Retina (tissue), 1 donor: ENCODE results near the gene KCNK3.
"Not testable (repeated sequence)": the region's sequence is repeated elsewhere in the genome, so short reads cannot be mapped to it uniquely, and the experiment has no call there.

Experiments
- DNase-seq: peaks from one replicate; pipeline ENCODE4 v3.0.0-alpha.2; 2016

The KCNK3 gene

DNA sequence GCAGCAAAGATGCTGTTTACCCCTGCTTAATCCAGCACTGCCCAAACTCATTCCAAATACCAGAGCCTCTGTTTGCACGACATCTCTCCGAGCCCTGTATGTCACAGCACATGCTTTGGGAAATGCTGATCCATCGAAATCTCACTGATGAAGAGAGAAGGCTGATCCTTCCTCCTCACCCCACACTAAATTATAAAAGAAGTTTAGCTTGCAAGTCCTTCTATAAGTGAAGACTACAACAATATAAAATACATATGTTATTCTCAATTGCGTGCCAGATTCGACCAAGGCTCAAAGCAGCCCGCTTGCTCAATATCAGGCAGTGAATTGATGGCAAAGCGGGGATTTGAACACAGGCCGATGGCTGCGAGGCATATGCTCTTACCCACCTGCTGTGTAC, 40.9 kb downstream of the KCNK3 start:
- DNase-seq: no peak

DNA sequence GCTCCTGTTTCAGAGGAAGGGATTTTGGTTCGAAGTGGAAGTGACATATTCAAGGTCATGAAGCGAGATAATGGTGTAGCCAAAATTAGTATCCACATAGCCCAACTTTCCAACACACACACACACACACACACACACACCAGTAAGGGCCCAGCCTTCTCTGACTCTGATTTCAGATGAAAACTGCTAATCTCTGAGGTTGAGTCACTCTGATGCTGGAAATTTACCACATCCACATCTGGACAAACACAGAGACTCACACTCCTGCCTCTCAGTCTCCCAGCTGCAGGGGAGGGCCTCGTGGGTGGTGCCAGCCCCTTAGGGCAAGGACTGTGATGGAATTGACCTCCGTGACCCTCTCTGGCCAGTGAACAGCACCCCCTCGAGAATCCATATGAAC, 42.6 kb downstream of the KCNK3 start:
- no peak for DNase-seq

DNA sequence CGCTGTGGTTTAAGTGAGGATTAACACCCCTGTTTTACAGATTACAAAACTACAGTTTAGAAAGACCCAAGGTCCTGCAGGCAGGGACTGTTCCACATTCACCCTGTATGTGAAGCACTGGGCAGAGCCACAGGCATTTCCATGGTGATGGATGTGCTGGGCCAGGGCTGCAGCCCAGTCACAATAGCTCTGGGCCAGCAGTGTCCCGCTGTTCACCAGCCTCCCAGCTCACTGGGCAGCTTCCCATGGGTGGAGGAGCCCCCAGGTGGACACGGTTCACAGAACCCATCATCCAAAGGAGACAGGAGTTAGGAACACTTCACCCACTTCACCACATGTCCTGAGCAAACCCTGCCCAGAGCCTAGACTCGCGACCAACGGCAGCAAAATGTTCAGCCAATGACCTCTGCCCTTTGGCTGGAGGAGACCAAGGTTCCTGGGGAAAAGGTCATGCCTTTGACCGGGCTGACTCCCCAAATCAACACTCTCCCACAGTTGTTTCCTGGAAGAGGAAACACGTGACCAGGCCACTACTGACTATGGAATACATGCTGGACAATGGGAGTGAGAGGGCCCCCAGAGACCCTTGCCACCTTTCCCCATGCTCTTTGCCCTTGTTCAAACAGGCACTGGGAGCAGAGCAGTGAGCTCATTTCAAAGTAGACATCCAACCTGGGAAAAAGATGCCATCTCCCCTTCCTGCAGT, 43.5 kb downstream of the KCNK3 start:
- DNase-seq: no peak

DNA sequence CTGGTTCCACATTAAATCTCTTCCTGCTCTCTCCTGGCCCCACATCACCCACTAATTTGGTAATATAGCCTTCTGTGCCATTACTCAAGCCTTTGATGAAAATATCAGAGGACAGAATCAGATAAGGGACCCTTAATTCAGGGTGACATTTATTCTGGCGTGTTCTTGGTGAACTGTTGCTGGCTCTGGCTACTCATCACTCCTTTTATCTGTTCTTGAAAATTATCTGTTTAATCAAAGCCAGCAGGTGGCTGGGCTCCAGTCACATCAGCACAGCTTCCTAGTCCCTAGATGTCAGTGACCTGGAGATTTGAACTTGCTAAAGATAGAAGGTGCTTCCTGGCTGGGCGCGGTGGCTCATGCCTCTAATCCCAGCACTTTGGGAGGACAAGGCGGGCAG, 44.7 kb downstream of the KCNK3 start:
- DNase-seq: no peak

DNA sequence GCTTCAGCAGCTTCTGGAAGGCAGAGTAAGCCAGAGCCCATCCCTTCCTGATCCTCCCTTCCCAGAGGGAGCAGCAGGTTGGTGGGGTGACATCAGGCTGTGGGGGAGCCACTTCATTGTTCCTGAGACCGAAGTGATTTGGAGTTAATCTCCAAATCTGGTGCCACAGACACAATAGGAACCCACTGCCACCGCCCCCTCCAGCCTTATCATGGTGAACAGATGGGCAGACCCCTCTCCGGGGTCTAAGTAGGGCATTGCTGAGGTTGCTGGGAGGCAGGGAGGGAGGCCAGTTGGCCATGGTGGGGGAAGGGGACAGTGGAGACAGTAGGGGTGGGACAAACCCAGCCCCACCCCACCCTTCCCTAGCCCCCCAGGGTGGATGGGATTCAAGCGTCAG, 46.0 kb downstream of the KCNK3 start:
- DNase-seq: peak; percentile 45

DNA sequence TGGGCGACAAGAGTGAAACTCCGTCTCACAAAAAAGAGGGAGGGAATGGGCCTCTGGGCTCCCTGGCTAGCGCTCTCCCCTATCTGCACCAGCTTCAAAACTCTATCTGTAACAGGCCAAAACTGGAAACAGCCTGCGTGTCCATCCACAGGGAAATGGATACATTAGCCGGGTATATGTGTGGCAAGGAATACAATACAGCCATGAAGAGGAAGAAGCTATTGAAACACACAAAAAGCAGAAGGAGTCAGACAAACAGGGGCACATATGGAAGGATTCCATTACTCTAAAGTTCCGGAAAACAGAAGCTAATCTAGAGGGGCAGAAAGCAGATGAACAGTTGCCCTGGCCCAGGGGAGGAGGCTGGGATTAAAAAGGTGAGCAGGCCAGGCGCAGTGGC, 47.0 kb downstream of the KCNK3 start:
- DNase-seq: no peak

DNA sequence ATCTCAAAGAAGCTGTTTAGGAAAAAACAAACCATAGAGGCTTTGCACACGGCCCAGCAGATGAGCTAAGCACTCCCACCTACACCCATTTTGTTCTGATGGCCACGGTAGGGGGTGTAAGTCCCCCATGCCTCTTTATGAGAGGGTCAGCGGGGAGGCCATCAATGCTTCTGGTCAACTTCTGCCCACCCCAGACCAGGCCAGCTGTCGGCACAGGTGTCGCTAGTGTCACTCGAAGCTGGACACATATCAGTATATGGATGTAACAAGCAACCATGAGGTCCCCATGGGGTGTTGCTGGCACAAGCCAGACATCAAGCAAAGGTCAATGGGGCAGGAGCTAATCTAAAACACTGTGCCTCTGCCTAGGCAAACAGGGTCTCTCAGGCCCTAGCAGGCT, 47.8 kb downstream of the KCNK3 start:
- peak; percentile 47 for DNase-seq

DNA sequence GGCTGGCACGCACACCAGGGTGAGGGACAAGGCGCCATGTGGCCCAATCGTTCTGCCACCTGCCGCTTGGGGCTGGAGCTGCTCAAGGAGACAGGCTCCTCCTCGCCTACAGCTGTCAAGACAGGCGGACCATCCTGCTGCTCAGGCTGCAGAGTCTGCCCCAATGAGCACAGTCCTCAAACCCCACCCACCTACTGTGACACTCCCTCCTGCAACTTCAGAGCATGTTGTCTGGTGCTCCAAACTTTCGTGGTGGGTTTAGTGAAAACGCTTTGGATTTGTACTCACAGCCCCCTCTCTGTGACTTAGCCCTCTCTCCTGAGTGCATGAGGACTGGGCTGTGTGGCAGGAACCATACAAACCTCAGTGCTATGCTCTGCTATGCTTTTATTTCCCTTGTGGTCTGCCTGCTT, 48.4 kb downstream of the KCNK3 start:
- DNase-seq: no peak

DNA sequence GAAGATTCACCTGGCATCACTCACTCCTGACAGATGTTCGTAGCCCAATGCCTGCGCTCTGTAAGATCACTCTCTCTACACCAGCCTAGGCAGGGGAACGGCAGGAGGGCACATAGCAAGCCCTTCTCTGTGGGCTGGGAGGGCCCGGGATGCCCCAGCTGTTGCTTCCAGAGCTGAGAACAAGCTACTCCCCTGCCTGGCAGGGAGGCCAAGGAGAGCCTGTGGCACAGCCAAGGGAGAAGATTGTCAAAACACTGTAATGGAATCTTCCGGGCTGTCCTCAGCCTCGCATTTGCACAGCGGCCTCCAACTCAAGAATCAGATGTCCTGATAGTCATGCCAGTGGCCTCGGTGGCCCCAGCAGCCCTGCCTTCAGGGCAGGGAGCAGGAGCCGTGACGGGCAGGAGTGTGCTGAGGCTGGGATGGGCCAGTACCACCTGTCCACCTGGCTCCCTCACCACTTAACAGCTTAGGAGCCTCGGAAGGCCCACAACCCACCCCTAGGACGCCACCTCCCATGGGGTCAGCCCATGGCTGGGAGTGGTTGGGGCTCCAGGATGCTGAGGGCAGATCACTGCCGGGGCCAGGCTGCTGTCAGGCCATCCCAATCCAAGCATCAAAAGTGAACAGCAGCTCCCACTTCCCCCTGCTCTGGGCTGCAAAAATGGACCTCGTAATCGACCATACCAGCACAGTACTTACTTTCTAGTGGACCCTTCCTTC, 49.7 kb downstream of the KCNK3 start:
- DNase-seq: no peak

DNA sequence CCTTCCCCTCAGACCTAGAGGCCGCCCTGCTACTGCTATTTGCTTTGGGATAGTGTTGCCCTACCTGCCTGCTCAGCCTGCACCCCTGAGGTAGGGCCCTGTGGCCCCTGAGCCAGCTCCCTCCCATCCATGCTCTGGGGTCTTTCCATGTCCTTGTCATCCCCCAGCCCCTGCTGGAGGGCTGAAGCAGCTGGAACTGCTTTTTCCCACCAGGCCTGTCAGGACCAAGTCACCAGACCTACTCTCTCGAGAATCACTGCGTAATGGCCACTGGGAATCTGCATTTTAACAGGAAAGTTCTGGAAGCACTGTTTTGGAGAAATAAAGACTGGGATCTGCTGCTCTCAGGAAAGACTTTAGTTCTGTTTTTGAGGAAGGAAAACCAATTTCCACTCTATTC, 51.3 kb downstream of the KCNK3 start:
- no peak for DNase-seq

DNA sequence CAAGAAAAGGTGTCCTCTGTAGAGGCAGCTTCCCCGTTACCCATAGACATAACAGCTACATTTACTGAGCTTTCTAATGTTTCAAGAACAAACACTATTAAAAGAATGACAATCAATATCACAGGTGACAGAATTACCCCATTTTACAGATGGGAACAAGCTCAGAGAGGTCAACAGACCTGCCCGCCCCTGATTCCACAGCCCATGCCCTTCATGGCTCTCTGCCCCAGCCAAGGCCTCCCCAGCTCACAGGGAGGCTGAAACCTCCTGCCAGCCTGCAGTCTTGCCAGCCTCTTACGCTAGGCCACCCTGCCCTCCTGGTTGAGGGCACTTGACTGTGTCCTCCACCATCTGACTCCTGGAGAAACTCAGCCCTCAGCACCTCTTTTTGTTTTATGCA, 52.4 kb downstream of the KCNK3 start:
- no peak for DNase-seq

DNA sequence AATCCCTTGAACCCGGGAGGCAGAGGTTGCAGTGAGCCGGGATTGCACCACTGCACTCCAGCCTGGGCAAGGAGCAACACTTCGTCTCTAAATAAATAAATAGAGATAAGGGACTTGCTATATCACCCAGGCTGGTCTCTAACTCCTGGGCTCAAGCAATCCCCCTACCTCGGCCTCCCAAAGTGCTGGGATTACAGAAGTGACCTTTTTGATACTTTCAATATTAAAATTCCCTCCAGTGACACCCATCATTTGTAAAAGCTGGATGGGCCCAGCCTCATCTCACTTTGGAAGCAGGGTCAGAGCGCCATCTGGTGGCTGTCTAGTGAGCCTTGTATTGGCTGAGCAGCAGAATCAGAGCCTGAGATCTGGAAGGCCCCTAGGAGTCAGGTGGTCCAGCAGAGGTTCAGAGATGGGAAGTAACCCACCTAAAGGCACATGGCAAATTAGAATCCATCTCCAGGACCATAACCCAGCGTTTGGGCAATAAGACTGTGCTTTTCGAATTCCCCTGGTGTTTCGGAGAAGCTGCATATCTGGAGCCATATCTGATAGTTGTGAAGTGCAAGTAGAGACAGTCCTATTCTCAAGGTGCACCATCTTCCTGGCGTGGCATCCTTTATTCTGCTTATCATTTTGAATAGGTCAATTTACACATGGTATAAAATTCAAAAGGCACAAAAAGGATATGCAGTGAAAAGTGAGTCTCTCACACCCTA, 53.2 kb downstream of the KCNK3 start:
- peak; percentile 85 for DNase-seq

DNA sequence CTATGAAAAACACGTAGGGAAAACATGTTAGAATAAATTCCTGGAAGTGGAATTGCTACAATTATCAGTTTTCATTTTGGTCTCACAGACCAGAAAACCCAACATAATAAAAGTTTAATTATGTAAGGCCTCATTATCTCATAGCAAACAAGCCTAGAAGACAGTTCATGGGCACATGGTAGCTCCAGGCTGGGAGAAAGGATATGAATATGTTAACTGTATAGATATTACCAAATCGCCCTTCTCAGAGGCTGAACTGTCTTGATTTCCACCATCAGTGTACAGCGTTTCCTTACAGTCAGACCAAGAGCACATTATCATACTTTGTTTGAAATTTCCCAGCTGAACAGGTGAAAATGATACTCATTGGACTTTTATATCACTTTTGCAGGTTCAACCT, 54.4 kb downstream of the KCNK3 start:
- no peak for DNase-seq

DNA sequence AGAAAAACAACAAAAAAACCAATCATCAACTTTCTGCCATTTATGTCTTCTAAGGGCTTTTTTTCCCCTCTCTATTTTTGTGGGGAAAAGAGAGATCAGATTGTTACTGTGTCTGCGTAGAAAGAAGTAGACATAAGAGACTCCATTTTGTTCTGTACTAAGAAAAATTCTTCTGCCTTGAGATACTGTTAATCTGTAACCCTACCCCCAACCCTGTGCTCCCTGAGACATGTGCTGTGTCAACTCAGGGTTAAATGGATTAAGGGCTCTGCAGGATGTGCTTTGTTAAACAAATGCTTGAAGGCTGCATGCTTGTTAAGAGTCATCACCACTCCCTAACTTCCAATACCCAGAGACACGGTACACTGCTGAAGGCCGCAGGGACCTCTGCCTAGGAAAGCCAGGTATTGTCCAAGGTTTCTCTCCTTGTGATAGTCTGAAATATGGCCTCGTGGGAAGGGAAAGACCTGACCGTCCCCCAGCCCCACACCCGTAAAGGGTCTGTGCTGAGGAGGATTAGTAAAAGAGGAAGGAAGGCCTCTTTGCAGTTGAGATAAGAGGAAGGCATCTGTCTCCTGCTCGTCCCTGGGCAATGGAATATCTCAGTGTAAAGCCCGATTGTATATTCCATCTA, 57.4 kb downstream of the KCNK3 start:
- not testable (repeated sequence) for DNase-seq

DNA sequence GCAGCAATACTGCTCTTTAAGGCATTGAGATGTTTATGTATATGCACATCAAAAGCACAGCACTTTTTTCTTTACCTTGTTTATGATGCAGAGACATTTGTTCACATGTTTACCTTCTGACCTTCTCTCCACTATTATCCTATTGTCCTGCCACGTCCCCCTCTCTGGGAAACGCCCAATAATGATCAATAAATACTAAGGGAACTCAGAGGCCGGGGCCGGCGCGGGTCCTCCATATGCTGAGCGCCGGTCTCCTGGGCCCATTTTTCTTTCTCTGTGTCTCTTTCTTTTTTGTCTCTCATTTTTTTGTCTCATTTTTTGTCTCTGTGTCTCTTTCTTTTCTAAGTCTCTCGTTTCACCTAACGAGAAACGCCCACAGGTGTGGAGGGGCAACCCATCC, 57.9 kb downstream of the KCNK3 start:
- DNase-seq: not testable (repeated sequence)

DNA sequence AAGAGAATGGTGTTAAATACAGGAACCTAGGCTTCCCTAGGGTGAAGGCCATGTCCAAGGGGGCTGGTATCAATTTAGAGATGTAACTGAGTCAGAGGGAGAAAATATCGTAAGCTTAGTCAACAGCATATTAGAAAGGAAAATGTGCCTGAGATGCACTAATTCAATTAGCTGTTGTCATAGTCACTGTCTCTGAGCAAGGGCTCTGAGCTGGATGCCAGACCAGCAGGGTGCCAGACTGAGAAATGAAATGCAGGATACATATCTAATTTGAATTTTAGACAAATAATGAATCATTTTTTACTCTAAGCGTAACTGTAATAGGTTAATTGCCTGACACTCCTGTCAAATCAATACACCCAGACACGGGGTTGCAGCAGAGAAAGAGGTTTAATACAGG, 60.1 kb downstream of the KCNK3 start:
- DNase-seq: peak; percentile 47

DNA sequence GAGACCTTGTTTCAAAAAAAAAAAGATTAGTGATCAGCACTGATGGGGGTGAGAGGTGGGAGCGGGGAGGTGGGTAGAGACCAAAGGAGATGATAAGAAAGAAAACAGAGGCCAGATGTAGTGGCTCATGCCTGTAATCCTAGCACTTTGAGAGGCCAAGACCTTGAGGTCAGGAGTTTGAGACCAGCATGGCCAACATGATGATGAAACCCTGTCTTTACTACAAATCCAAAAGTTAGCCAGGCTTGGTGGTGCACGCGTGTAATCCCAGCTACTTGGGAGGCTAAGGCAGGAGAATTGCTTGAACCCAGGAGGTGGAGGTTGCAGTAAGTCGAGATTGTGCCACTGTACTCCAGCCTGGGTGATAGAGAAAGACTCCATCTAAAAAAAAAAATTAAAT, 62.0 kb downstream of the KCNK3 start:
- DNase-seq: no peak

DNA sequence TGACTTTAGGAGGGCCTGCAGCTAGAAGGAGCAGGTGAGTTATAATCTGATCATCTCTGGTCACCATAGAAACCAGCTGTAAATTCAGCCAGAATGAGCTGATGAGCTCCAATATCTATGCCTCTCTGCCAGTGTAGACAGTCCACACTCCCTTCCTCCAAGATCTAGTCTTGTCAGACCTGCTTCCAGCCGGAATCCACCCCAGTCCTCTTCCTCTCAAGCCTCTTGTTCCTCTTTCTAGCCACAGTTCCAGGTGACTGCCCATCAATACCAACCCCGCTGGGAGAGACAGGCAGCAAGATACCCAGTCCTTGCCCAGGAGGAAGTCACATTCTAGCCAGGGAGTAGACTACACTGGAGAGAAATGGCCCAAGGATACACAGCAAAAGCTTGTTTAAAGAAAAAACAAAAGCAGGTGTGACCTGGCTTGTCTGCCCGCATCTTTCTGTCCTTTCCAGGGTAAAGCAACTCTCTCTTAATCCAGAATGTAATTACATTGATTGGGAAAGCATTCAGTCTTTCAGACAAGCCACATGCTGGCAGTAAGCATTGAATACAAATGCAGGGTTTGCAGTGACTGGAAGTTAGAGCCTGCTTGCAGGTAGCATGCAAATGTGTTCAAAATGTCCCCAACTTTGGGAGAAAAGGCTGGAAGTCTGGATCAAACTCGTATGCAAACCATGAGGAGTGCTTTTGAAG, 62.6 kb downstream of the KCNK3 start:
- DNase-seq: no peak

DNA sequence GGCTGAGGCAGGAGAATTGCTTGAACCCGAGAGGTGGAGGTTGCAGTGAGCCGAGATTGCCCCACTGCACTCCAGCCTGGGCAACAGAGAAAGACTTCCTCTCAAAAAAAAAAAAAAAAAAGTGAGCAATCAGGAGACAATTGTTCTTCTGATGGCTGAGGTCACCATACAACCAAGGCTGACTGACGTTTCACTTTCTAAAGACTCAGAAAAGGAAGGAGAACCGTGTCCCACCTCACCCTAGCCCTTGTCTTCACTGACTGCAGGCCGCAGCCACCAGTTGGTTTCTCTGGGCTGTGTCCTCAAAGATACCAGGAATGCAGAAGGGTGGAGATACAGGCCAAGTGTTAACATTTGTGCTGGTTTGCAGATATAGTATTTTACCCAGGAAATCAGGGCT, 63.8 kb downstream of the KCNK3 start:
- DNase-seq: no peak

DNA sequence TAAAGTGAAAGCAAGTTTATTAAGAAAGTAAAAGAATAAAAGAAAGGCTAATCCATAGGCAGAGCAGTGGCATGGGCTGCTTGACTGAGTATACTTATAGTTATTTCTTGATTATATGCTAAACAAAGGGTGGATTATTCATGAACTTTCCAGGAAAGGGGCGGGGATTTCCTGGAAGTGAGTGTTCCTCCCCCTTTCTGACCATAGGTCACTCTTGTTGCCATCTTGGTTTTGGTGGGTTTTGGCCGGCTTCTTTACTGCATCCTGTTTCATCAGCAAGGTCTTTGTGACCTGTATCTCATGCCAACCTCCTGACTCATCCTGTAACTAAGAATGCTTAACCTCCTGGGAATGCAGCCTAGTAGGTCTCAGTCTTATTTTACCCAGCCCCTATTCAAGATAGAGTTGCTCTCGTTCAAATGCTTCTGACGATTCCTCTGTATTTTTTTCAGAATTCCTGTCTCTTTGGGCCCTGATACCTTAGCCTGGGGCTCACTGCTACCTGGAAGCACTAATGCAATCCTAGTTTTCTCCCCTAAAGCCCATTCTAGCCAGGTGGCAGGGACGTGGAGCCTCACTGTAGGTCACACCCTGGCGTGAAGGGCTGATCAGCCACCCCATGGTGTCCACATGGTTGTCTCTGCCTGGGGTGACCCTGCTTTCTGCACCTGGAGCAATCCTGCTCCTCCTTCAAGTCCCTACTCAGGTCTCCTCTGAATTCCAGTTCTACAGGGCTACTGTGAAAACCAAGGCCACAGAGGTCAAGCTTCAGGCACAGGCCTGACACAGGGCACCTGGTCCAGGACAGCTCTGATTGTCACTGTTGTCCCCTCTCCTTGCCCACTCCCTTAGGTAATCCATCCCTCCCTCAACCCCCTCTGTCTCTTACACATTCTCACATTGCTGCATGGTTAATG, 65.6 kb downstream of the KCNK3 start:
- DNase-seq: no peak

DNA sequence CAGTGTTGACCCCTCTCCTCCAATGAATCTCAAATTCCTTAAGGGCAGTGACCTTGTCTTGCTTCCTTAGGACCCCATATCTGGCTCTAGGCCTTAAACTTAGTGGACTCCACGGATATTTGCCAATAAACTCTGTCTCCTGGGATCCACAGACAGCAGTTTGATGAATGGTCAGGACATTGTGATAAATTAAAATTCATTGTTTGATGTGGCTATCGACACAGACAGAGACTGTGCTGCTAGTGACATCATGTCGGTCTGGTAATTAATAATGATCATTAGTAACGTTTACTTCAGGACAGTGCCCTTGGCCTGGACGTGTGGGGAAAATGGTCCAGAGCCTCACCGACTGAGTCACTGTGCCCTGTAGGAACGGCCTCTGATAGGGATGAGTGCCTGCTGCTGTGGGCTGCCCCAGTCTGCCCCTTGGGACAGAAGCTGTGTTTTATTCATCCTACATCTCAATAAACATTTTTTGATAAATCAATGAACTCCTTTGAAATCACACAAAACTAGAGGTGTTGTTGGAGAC, 66.3 kb downstream of the KCNK3 start:
- DNase-seq: no peak

DNA sequence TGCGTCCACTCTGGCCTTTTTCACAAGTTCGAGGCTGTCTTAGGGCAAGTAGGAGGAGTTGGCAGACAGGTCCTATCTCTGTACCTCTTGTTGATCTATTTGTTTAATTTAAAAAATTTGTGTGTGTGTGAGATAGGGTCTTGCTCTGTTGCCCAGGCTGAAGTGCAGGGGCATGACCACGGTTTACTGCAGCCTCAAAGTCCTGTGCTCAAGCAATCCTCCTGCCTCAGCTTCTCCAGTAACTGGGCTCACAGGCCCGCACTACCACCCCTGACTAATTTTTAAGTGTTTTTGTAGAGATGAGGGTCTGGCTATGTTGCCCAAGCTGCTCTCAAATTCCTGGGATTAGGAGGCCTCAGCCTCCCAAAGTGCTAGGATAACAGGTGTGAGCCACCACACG, 67.3 kb downstream of the KCNK3 start:
- DNase-seq: no peak
